Measurements from ENCODE around the gene EIF2S3.
"Not testable (repeated sequence)": the region's sequence is repeated elsewhere in the genome, so short reads cannot be mapped to it uniquely, and the experiment has no call there.

Gene EIF2S3

DNA sequence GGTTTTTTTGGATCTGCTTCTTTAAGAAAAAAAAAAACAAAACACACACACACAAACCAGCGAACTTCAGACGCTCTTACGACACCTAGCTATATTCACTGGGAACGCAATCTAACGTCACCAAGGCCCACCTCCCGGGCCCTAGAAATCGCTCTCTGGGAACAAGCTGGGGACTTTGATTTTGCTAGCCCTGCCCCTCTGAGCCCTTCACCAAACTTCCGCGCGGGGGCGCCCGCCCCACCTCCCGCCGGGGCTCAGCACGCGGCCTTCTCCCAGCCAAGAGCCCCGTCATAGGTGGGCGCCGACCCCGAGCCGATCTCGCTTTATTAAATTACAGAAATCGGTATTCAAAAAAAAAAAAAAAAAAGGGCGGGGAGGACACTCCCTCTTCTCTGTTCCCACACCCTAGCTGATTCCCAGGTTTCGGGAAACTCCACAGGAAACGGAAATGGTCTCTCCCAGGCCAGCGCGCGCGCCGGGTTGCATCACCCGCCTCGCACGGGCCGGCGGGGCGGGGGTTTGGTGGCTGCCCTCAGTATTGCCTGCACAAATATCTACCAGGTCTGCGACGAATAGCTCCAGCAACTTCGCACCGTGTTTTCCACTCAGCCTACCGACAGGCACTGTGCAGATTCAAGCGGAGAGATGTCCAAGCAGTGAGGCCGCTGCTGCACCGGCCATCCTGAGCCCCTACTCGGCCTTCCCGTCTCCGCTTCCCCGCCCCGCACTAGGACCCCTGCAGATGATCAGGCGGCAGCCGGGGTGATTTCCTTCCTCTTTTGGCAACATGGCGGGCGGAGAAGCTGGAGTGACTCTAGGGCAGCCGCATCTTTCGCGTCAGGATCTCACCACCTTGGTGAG, at the start of gene EIF2S3:
Gene EIF2S3 (plus strand): TSS at position 775 of the 861 bp plus-strand sequence. CDS start 13 bp downstream, at position 788.
- peak; percentile 72 to 82 for DNase-seq (ENCODE audit: low read depth in 2 of 2)

DNA sequence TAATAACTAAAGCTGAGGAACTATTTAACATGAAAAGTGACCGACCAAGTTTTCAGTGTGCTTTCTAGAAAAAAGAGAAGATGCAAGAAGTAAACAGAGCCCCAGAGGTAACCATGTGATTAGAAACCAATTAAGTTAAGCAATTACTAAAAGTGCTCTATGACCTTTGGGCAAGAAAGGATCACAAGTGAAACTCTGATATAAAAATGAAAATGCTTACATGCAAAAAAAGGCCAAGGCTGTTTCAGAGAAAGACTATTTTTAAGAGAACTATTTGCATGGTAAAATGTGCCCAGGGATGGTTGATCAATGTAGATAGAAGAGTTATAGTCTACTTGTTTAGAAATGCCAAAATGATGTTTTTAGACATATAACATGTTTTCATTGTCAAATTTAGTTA, 49.7 kb upstream of the EIF2S3 start:
- DNase-seq (ENCODE audit: low read depth in 2 of 2) = no peak

DNA sequence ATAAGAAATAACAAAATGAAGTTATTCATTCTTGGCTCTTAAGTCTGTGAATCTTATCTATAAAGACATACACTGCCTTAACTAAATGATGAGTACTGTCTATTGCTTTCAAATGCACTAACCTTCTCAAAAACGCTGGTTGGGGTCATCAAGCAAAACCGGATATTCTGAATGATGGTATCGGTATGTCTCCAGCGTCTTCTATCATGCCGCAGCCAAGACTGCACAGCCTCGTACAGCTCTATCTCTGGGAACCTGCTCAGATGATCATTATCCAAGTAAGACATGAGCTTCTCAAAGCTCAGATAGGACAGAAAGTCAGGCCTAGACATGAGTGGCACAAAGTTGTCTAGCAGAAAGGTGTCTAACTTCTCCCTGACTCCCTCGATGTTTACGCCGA, 48.9 kb upstream of the EIF2S3 start:
- no peak for DNase-seq (ENCODE audit: low read depth in 2 of 2)

DNA sequence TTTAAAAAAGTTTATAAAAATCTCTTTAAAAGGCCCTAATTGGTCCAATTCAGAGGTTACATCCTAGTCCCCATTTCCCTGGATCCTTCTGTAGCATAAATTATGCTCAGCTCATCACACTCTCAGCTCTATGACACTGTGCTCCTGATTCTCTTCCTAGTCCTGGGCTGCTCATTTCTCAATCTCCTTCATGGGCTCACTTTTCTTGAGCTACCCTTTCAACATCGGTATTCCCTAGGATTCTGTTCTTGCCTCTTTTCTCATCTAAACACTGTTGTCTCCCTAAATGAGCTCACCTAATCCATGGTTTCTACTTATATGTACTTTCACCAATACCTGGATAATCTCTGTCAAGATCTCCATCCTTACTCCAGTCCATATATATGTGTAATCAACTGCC, 42.5 kb upstream of the EIF2S3 start:
- DNase-seq (ENCODE audit: low read depth in 2 of 2) = no peak

DNA sequence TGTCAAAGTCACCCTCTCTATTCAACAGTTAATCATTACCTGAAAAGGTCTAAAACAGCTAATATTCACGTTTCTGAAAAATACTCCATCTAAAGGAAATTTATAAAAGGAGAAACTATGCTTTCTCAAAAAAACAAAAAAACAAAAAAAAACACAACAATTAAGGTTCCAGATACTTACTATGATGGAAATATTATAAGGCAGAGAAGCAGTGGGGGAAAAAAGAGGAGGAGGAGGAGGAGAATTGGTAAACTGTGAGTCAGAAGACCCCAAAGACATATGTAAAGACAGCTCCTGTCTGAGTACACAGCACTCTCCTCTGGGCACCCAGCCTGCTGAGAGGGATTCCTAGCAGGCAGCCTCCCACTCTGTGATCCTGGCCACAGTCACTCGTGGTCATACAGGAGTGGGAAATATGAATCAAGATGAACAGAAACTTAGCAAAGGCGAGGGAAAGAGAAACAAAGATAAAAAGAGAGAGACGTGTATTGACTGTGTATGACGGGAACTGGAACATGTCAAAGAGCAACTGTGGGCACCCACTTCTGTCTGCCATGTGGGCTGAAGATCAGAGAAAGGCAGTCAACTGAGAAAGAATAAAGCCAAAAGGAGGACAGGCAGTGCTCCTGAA, 40.3 kb upstream of the EIF2S3 start:
- peak; percentile 32 to 50 for DNase-seq (ENCODE audit: low read depth in 2 of 2)

DNA sequence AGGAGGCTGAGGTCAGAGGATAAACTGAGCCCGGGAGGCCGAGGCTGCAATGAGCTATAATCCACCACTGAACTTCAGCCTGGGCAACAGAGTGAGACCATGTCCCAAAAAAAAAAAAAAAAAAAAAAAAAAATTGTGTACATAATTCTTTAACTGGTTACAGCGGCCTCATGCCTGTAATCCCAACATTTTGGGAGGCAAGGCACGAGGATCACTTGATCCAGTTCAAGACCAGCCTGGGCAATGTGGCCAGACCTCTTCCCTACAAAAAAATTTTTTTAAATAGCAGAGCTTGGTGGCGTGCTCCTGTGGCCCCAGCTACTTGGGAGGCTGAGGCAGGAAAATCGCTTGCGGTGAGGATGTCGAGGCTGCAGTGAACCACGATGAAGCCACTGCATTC, 37.1 kb upstream of the EIF2S3 start:
- DNase-seq (ENCODE audit: low read depth in 2 of 2) = no peak

DNA sequence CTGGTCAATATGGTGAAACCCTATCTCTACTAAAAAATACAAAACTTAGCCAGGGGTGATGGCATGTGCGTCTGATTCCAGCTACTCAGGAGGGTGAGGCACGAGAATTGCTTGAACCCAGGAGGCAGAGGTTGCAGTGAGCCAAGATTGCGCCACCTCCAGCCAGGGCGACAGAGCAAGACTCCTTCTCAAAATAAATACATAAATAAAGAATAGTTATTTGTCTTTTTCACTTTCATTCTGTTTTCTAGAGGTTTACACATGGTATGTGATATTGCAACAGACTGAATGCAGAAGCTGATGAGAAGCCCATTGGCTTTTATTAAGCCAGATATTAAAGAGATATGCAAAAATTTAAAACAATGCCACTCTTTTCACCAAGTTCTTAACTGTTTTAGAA, 35.9 kb upstream of the EIF2S3 start:
- DNase-seq (ENCODE audit: low read depth in 2 of 2) = no peak

DNA sequence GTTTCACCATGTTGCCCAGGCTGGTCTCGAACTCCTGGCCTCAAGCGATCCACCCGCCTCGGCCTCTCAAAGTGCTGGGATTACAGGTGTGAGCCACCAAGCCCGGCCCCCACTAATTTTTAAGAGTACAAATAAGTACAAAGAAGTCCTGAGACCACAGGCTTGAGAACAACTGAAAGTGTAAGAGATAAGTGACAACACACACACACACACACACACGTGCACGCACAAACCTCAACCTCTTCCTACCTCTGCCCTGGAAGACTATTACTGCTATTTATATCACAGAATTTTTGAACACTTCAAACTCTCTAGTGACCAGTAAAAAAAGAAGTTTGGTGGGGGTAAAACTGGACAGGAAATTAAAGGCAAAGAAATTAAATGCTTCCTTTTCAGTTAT, 35.3 kb upstream of the EIF2S3 start:
- DNase-seq (ENCODE audit: low read depth in 2 of 2) = no peak

DNA sequence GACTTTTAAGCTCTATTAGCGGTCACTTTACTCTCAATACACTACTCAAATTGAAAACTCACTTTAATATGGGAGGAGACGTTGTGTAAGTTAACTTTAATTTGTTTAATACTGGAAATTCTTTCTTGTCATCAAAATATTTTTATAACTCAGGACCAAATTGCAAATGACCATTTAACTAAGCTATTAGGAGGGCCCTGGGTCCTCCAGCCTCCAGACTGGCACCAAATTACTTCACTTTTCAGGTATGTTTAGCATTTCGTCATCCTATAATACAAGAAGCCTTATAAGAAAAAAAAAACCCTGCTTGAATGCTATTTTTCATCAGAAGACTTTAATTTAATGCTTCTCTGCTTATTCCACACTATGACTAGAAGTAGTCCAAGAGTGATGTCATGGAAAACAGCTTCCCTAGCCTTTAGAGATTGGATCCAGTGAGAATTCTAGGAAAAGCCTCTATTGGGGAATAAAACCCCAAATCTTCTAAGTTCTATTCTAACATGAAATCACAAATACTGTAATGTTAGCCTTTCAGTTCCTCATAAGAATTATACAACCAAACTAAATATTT, 34.4 kb upstream of the EIF2S3 start:
- no peak for DNase-seq (ENCODE audit: low read depth in 2 of 2)

DNA sequence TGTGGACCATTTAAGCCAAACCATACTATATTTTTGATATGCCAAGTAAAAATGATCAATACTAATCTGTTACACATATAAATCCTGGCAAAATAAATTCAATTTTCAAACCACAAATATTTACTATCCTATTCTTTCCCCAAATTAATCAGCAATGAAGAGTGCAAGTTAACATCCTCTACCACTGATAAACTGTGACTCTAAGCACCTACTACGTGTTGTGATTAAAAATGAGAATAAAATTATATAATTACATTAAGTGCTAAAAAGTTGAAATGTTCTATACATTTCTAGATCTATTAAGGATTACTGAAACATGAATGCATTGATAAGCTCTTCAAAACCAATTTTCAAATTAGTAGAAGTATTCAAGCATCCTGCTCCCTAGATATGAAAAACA, 31.2 kb upstream of the EIF2S3 start:
- DNase-seq (ENCODE audit: low read depth in 2 of 2) = no peak

DNA sequence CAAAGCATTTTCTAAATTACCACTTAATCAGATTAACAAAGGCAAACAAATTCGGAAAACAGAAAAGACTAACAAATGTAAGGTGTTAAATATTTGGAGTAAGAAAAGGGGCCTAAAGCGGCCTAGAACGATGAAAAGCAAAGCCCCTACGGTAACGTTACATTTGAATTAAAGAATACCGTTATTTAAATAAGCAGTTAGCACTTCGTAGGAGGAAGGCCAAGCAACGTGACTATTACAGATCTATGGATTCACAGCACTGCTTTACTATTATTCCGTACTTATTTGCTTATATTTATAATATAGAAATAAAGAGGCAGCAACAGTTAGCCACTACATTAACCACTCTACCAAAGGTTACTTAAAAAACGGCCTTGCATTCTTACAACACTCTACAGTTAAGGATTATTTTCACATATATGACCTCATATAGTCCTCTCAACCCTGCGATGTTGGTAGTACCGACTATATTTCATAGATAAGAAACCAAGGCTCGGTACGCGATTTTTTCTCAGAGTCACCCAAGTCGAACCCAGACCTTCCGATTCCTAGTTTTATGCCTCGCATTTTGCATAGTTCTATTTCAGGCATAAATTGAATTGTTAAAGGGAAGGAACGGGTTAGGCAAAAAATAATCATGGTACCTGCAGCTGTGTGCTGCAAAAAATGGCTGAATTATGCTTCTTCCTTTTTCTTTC, 30.6 kb upstream of the EIF2S3 start:
- DNase-seq (ENCODE audit: low read depth in 2 of 2) = no peak

DNA sequence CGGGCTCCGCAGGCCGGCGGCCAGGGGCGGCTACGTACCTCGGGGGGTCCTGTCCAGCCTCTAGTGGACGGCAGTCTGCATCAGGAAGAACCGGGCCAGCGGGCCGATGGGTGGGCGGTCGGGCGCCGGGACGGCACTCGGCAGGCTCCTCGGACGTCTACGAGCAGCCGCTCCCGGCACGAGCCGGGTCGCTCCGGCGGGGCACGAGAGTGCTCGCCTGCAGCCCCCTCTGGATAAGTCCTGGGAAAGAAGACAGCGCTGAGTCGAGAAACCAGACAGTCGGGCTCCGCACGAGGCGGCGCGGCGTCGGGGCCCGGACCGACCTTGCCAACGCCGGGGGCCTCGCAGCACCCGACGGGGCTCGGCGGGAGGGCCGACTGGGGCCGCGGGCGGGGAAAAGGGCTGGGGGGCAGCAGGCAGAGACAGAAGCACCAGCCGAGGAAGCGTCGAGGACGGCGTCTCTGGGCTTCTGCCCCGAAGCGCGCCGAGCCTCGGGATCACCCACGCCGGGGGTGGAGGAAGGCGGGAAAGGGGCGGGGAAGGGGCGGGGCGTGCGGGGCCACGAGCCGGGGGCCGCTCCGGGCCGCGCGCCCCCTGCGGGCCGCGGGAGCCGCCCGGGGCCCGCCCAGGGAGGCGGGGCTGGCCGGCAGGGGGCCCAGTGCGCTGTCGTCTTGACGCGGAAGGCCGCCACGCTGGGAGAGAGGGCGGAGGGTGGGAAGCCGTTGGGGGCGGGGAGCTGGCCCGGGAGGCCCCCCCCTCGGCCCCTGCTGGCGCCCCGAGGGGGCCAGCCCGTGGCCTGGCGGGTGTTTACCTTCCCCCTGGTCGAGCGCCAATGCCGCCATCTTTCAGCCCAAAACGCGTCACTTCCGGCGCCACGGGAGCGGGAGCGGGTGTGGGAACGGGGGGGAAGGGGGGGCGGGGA, 29.7 kb upstream of the EIF2S3 start:
- DNase-seq (ENCODE audit: low read depth in 2 of 2) = peak; percentile 71 to 73

DNA sequence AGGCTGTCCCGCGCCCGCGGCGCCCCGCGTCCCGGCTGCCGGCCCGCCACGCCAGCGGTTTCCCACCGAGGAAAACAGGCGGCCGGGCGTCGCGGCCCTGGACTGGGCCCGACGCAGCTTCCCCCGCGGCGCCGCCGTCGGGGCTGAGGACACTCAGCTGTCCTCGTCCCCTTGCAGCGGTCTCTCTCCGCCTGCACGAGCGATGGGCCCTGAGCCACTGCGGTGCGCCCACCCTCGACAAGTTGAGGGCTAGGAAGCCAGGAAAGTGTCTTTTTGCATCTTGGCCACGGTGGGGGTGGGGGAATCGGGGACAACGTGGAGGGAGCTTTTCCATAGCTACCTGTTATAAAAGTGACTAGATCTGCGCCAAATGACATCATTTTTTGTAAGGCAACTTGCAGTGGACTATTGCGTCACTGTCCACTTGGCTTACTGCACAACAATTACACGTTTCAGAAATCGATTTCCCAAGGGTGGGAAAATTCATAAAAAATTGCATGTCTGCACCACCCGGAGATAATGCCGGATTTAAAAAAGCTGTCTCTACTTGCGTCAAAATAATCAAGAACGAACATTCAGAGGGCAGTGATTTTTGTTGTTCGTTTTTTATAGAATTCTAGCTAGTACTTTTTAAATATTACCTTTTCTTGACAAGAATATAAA, 28.9 kb upstream of the EIF2S3 start:
- DNase-seq (ENCODE audit: low read depth in 2 of 2) = peak in 1 of 2 donors; percentile 2

DNA sequence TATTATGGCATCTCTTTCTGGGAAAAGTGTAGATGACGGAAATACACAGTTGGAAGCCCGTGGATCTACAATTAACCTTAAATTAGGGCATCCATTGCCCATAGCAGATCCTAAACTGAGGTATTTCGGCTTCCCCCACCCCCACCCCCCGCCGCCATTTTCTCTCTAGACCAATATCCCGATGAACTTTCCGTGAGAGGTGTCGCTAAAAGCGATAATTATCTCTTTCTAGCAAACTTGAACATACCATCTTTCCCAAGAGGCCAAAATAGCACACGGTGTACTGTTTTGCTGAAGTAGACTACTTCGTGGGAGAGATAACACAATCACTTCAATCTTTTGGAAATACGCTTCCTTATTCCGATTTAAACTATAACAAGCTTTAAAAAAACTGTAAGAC, 28.3 kb upstream of the EIF2S3 start:
- no peak for DNase-seq (ENCODE audit: low read depth in 2 of 2)

DNA sequence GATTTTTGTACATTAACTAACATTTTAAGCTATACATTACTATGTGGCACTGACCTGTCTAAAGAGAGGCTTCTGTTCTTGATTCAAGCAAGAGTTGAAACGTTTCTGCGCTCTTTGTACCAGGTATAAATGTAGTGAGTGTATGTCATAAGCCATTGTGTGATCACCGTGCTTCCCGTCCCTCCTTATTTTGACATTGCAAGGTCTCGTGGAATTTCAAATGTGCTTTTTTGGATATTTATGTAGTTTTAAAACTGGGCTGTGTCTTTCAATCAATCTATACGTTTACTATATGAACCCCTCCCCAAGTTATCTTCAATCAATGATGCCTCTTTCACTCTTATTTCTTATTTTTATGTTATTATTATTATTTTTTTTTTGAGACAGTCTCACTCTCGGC, 27.7 kb upstream of the EIF2S3 start, which contains the start of gene KLHL15:
Gene KLHL15 (minus strand): TSS at position 101 of the 400 bp plus-strand sequence. CDS start 20,493 bp downstream, outside the sequence.
- DNase-seq (ENCODE audit: low read depth in 2 of 2) = no peak

DNA sequence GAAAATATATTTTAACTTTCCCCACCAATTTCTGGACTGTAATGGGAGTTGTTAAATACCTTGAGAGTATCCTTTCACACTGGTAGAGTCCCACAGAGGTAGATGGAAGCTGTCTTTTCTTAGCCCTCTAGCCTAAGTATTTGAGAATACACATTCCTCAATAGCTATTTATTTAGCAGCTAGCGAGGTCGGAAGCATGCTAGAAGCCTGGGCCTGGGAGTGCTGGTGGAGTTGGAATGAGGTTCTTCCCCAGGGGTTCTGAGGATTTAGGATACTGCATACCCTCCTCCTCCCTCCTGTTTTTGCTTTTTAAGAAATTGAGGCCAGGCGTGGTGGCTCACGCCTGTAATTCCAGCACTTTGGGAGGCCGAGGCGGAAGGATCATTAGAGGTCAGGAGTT, 26.8 kb upstream of the EIF2S3 start:
- DNase-seq (ENCODE audit: low read depth in 2 of 2) = no peak

DNA sequence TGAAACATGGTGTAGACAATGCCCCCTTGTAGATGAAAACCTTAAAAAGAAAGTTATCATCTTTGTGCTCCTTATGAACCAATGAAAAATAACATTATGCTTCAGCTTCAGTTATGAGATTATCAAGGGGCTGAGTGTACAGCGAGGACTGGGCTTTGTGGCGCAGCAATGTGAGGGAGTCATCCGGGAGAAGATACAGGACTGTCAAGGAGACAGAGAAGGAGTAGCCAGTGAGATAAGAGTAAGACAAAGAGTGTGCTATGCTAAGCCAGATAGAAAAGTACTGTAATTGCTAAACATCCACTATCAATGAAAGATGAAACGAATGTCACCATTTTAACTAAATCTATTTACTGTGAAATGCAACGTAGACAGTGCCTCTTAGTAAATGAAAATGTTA, 24.2 kb upstream of the EIF2S3 start:
- no peak for DNase-seq (ENCODE audit: low read depth in 2 of 2)

DNA sequence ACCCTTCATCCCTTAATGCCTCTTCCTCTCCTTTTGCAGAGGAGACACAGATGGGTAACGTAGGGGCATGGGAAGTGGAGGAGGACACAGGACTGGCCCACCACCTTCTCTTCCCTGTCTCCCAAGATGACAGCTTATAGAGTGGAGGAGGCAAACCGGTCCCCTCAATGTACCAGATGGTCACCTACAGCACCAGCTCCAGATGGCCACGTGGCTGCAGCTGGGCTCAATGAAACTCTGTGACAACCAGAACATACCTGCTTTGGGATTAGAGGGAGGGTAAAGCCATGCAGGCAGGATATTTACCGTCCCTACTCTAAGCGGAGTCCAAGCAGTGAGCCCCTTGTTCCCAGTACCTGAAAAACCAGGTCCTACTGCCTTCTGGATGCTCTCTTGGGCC, 20.3 kb upstream of the EIF2S3 start:
- no peak for DNase-seq (ENCODE audit: low read depth in 2 of 2)

DNA sequence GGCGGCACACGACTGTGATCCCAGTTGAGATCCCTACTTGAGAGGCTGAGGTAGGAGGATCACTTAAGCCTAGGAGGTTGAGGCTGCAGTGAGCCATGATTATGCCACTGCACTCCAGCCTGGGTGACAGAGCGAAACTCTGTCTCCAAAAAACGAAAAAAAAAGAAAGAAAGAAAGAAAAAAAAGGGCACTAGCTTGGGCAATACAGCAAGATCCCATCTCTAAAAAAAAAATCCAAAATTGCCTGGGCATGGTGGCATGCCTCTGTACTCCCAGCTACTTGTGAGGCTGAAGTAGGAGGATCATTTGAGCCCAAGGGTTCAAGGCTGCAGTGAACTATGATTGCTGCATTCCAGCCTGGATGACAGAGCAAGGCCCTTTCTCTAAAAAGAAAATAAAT, 17.0 kb upstream of the EIF2S3 start:
- no peak for DNase-seq (ENCODE audit: low read depth in 2 of 2)

DNA sequence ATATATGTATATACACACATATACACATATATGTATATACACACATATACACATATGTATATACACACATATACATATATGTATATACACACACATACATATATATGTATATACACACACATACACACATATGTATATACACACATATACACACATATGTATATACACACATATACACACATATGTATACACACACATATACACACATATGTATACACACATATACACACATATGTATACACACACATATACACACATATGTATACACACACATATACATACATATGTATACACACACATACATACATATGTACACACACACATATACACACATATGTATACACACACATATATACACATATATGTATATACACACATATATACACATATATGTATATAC, 8.7 kb upstream of the EIF2S3 start:
- not testable (repeated sequence) for DNase-seq (ENCODE audit: low read depth in 2 of 2)

DNA sequence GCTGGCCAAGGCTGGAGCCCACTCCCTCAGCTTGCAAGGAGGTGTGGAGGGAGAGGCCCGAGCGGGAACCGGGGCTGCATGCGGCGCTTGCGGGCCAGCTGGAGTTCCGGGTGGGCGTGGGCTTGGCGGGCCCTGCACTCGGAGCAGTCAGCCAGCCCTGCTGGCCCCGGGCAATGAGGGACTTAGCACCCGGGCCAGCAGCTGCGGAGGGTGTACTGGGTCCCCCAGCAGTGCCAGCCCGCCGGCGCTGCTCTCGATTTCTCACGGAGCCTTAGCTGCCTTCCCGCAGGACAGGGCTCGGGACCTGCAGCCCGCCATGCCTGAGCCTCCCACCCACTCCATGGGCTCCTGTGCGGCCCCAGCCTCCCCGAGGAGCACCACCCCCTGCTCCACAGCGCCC, 5.1 kb upstream of the EIF2S3 start:
- DNase-seq (ENCODE audit: low read depth in 2 of 2) = not testable (repeated sequence)

All from stimulated activated CD4-positive, alpha-beta T cell treated with anti-CD3 and anti-CD28 coated beads, Interleukin-15, amount 100 ng/mL, for 48 hours (primary cell).